Trophoblast cell (in vitro differentiated cells and primary cell): ENCODE results near the gene PUM2.
A peak's percentile ranks its signal among the peaks of the same experiment; 100 is the strongest.

Experiments used
- DNase-seq, 2 donors: peaks; one replicate each; pipeline ENCODE4 v3.0.0-alpha.2; 2016
- H2AFZ ChIP-seq: 2 replicates; pipeline ENCODE4 v1.6.1; 2013; ENCODE audit warnings: low read length, moderate library complexity, mild to moderate bottlenecking; ENCODE audit not compliant: insufficient read depth, poor library complexity
- H2AK5ac ChIP-seq: 2 replicates; pipeline ENCODE4 v1.6.1; 2013; ENCODE audit warnings: mild to moderate bottlenecking, low read length
- H2BK120ac ChIP-seq: 2 replicates; pipeline ENCODE4 v1.6.1; 2013; ENCODE audit warnings: low read length, mild to moderate bottlenecking, moderate library complexity; ENCODE audit not compliant: insufficient read depth, poor library complexity
- H2BK12ac ChIP-seq: 2 replicates; pipeline ENCODE4 v1.6.1; 2013; ENCODE audit warnings: mild to moderate bottlenecking, low read length, moderate library complexity
- H2BK5ac ChIP-seq: 2 replicates; pipeline ENCODE4 v1.6.1; 2013; ENCODE audit warnings: low read length, low read depth, moderate library complexity, mild to moderate bottlenecking; ENCODE audit not compliant: poor library complexity
- H3K14ac ChIP-seq: 2 replicates; pipeline ENCODE4 v1.6.1; 2013; ENCODE audit warnings: mild to moderate bottlenecking, low read length
- H3K18ac ChIP-seq: 2 replicates; pipeline ENCODE4 v1.6.1; 2013; ENCODE audit warnings: mild to moderate bottlenecking, low read length
- H3K23ac ChIP-seq: 2 replicates; pipeline ENCODE4 v1.6.1; 2013; ENCODE audit warnings: low read length
- H3K27ac ChIP-seq: 2 replicates; pipeline ENCODE4 v1.5.1; 2013; ENCODE audit warnings: low read depth, mild to moderate bottlenecking, inconsistent platforms, low read length, moderate library complexity
- H3K27me3 ChIP-seq: 2 replicates; pipeline ENCODE4 v1.6.1; 2013; ENCODE audit warnings: inconsistent platforms, mild to moderate bottlenecking, low read length, moderate library complexity; ENCODE audit not compliant: insufficient read depth
- H3K36me3 ChIP-seq, 2 experiments: 1 replicate in 1 of 2; 2 replicates in 1 of 2; pipeline ENCODE4 v1.6.1; 2013; ENCODE audit warnings: low read length in 2 of 2, mild to moderate bottlenecking in 2 of 2, moderate library complexity in 1 of 2; ENCODE audit not compliant: insufficient read depth in 2 of 2, control insufficient read depth in 1 of 2
- H3K4ac ChIP-seq: 2 replicates; pipeline ENCODE4 v1.6.1; 2013; ENCODE audit warnings: low read depth, mild to moderate bottlenecking, low read length, moderate library complexity
- H3K4me1 ChIP-seq, 2 experiments: 1 replicate in 1 of 2; 2 replicates in 1 of 2; pipeline ENCODE4 v1.6.1; 2013; ENCODE audit warnings: low read length in 2 of 2, mild to moderate bottlenecking in 2 of 2, moderate library complexity in 1 of 2; ENCODE audit not compliant: insufficient read depth in 2 of 2, control insufficient read depth in 1 of 2
- H3K4me2 ChIP-seq: 2 replicates; pipeline ENCODE4 v1.6.1; 2013; ENCODE audit warnings: inconsistent platforms, mild to moderate bottlenecking, low read length, moderate library complexity
- H3K4me3 ChIP-seq: 2 replicates; pipeline ENCODE4 v1.5.1; 2013; ENCODE audit warnings: mild to moderate bottlenecking, low read depth, low read length, inconsistent platforms
- H3K79me1 ChIP-seq: one replicate; pipeline ENCODE4 v1.6.1; 2013; ENCODE audit warnings: low read length
- H3K79me2 ChIP-seq: 2 replicates; pipeline ENCODE4 v1.6.1; 2013; ENCODE audit warnings: low read length, mild to moderate bottlenecking; ENCODE audit not compliant: control insufficient read depth, insufficient read depth, poor library complexity
- H3K9ac ChIP-seq: 2 replicates; pipeline ENCODE4 v1.6.1; 2013; ENCODE audit warnings: mild to moderate bottlenecking, low read length
- H3K9me3 ChIP-seq: 2 replicates; pipeline ENCODE4 v1.6.1; 2013; ENCODE audit warnings: low read depth, mild to moderate bottlenecking, control low read depth, inconsistent platforms, low read length; ENCODE audit not compliant: insufficient read depth
- H4K12ac ChIP-seq: 2 replicates; pipeline ENCODE4 v1.6.1; 2013; ENCODE audit warnings: low read depth, mild to moderate bottlenecking, low read length, moderate library complexity
- H4K8ac ChIP-seq: 2 replicates; pipeline ENCODE4 v1.6.1; 2013; ENCODE audit warnings: low read depth, mild to moderate bottlenecking, low read length, moderate library complexity
- H4K91ac ChIP-seq: one replicate; pipeline ENCODE4 v1.6.1; 2013; ENCODE audit warnings: low read depth, mild to moderate bottlenecking, low read length, moderate library complexity
- WGBS: extraction: QIAGEN DNeasy Blood & Tissue Kit; methylation state at CpG from one replicate; pipeline ENCODE4 v1.1.7; 2013; ENCODE audit warnings: missing lambda C conversion rate; ENCODE audit not compliant: insufficient read length, insufficient coverage; ENCODE audit errors: extremely low coverage; 5-methylcytosine and 5-hydroxymethylcytosine counted together

The PUM2 gene

DNA sequence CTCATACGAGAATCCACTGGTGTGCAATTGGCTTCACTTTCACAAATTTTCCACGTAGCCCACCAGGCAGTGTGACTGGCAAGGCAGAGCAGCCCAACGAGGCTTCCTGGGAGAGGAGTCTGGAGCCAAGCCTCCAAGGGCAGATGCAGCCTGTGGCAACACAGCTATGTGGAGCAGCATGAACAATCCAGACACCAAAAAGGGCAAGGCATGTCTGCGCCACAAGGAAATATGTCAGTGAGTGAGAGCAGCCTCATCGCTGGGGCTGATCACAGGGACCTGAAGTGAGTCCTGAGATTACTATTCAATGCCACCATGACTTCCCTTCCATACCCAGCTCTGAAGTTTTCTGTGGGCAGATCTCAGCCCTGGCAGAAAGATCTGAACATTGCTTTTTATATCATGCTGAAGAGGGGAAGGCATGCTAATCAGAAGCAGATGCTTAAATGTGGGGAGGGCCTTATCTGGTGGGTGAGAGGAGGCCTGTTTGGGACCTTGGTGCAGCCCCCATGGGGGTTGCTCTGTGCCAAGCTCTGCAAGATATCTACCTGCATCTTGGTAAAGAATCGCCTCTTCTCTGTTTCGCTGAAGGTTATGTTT is 40.0 kb upstream of the PUM2 start:
- Histone ChIP-seq H3K18ac (no peak overlapping the region), H3K79me1 (no peaks in the 10 kb centered on the region), H2BK5ac (no peak overlapping the region), H3K79me2 (no peaks in the 10 kb centered on the region), H4K91ac (no peak overlapping the region), H2BK12ac (no peak overlapping the region), H2AK5ac (no peak overlapping the region), H3K36me3 (no peaks in the 10 kb centered on the region), H4K12ac (no peak overlapping the region), H3K23ac (no peak overlapping the region), H4K8ac (no peak overlapping the region), H3K4ac (no peak overlapping the region), H2BK120ac (no peak overlapping the region), H3K4me2 (no peak overlapping the region), H2AFZ (no peak overlapping the region), H3K4me1 (peaks cover 1 to 3% of the 10 kb centered on the region in 2 experiments), H3K14ac (no peak overlapping the region), H3K9ac (no peak overlapping the region), H3K27me3 (no peaks in the 10 kb centered on the region), H3K9me3 (no peaks in the 10 kb centered on the region), H3K4me3 (no peak overlapping the region), H3K27ac (no peak overlapping the region)
- no peak for DNase-seq
- WGBS, result no CpG with 5 or more reads among the region's 7 CpGs

DNA sequence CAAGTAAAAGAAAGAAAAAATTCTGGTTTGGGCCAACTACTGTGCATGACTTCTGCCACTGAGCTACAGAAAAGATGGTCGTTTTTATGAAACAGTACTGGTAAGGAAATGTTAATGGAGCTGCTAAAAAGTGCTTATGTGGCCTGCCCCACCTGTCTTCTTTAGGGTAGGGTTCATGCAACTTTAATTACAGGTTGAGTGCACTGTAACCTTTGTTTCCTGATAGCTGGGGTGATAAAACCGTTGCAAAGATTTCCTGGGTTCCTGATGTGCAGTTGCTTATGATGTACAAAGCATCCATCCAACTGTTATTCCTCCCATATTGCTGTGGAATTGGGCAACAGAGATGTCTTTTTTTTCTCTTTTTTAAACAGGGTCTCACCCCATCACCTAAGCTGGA is 34.3 kb upstream of the PUM2 start:
- Histone ChIP-seq H3K27ac (no peak overlapping the region), H3K4me1 (peaks cover 3 to 4% of the 10 kb centered on the region in 2 experiments), H3K4me3 (no peak overlapping the region), H3K79me1 (no peaks in the 10 kb centered on the region), H3K14ac (no peak overlapping the region), H4K8ac (no peak overlapping the region), H3K27me3 (no peaks in the 10 kb centered on the region), H3K4me2 (no peak overlapping the region), H2AK5ac (no peak overlapping the region), H3K79me2 (no peaks in the 10 kb centered on the region), H3K23ac (no peak overlapping the region), H4K91ac (no peak overlapping the region), H3K36me3 (no peaks in the 10 kb centered on the region), H2AFZ (no peak overlapping the region), H3K9me3 (no peaks in the 10 kb centered on the region), H4K12ac (no peak overlapping the region), H3K9ac (no peak overlapping the region), H2BK120ac (no peak overlapping the region), H2BK5ac (no peak overlapping the region), H3K4ac (no peak overlapping the region), H3K18ac (no peak overlapping the region), H2BK12ac (no peak overlapping the region)
- WGBS, result no CpG with 5 or more reads among the region's 2 CpGs
- DNase-seq, result no peak

- Histone ChIP-seq H2BK5ac (no peak overlapping the region), H3K79me1 (no peaks in the 10 kb centered on the region), H3K4ac (no peak overlapping the region), H2AFZ (no peak overlapping the region), H3K9me3 (no peaks in the 10 kb centered on the region), H3K27me3 (no peaks in the 10 kb centered on the region), H2BK12ac (no peak overlapping the region), H3K4me1 (peaks cover 7 to 10% of the 10 kb centered on the region in 2 experiments), H3K9ac (no peak overlapping the region), H4K12ac (no peak overlapping the region), H3K23ac (no peak overlapping the region), H3K79me2 (no peaks in the 10 kb centered on the region), H4K8ac (no peak overlapping the region), H2AK5ac (no peak overlapping the region), H3K18ac (no peak overlapping the region), H3K14ac (no peak overlapping the region), H3K27ac (no peak overlapping the region), H4K91ac (no peak overlapping the region), H3K4me3 (no peak overlapping the region), H2BK120ac (no peak overlapping the region), H3K36me3 (no peaks in the 10 kb centered on the region), H3K4me2 (no peak overlapping the region)
- no peak for DNase-seq
- WGBS, result no CpG with 5 or more reads among the region's 9 CpGs
These were observed 32.5 kb upstream of the PUM2 start for GRCh38 chr2:20382965-20383810.

GRCh38 chr2:20381457-20381856 is 30.8 kb upstream of the PUM2 start:
- no peak overlapping the region for H2BK5ac ChIP-seq
- no peak overlapping the region for H3K4ac ChIP-seq
- H2BK12ac ChIP-seq, result no peak overlapping the region
- no peaks in the 10 kb centered on the region for H3K36me3 ChIP-seq
- no peaks in the 10 kb centered on the region for H3K79me2 ChIP-seq
- H4K12ac ChIP-seq, result no peak overlapping the region
- no peak overlapping the region for H3K18ac ChIP-seq
- H3K27me3 ChIP-seq, result no peaks in the 10 kb centered on the region
- H3K27ac ChIP-seq, result no peak overlapping the region
- peak; percentile 66 to 86 for DNase-seq
- no peak overlapping the region for H3K14ac ChIP-seq
- H3K4me2 ChIP-seq, result no peak overlapping the region
- no peak overlapping the region for H4K8ac ChIP-seq
- no peak overlapping the region for H4K91ac ChIP-seq
- H2AK5ac ChIP-seq, result no peak overlapping the region
- H3K4me1 ChIP-seq, result peaks cover 7 to 10% of the 10 kb centered on the region in 2 experiments
- H3K4me3 ChIP-seq, result no peak overlapping the region
- H3K9ac ChIP-seq, result no peak overlapping the region
- H3K9me3 ChIP-seq, result peaks cover 2% of the 10 kb centered on the region
- H2BK120ac ChIP-seq, result no peak overlapping the region
- no peaks in the 10 kb centered on the region for H3K79me1 ChIP-seq
- H3K23ac ChIP-seq, result no peak overlapping the region
- no CpG with 5 or more reads among the region's 2 CpGs for WGBS
- no peak overlapping the region for H2AFZ ChIP-seq
